ENCODE data around the gene PLPP3.

PLPP3 gene

DNA sequence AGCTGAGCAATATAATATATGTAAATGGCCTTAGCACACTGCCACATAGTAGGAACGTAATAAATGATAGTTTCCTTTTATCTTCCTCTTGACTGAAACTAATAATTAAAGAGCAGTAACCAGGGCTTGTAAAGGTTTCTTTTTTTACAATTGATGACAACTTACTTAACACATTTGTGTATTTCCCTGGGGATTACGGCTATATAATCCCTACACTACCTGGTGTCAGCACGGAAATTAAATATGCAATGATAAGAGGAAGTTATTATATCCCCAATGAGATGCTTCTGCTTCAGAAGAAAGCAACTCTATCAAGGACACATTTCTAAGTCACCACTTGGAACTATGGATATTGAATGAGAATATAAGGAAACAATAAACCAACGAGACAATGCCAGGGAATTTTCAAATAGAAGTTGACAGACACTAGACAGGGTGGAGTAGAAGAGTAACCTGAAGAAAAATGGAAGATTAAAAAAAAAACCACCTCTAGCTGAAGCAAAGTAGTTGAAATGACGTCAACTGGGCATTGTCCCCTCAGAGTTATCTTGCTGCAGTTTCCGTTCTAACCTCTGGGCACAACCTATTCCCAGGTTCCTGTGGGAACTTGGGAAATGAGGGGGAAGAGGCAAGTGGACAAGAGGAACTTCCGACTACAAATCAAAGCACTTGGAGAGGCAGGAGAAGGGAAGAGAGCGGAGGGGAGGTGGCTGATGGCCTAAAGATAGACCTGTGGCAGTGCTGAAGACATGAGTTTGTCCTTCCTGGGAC lies 66.5 kb downstream of the PLPP3 start:
- CTCF ChIA-PET = interaction anchor here (0.6 kb wide), 1 partner anchor 289 kb away, joined by 3 read pairs; no protein-coding TSS in a partner anchor
- TF ChIP-seq FOXM1 (IDR thresholded peaks at IDR 0.05; ENCODE audit: borderline replicate concordance) = no peak
- no peak for TF ChIP-seq FOXK2 (IDR thresholded peaks at IDR 0.05)
- TF ChIP-seq LEF1 (IDR thresholded peaks at IDR 0.05; ENCODE audit: borderline replicate concordance) = no peak
- TF ChIP-seq, protein P1, sequence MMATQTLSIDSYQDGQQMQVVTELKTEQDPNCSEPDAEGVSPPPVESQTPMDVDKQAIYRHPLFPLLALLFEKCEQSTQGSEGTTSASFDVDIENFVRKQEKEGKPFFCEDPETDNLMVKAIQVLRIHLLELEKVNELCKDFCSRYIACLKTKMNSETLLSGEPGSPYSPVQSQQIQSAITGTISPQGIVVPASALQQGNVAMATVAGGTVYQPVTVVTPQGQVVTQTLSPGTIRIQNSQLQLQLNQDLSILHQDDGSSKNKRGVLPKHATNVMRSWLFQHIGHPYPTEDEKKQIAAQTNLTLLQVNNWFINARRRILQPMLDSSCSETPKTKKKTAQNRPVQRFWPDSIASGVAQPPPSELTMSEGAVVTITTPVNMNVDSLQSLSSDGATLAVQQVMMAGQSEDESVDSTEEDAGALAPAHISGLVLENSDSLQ (IDR thresholded peaks at IDR 0.05) = no peak
- TF ChIP-seq ARNT (IDR thresholded peaks at IDR 0.05) = no peak
- TF ChIP-seq L3MBTL2 (conservative IDR thresholded peaks at IDR 0.05) = no peak
- no peak for TF ChIP-seq TARDBP (IDR thresholded peaks at IDR 0.05)
- TF ChIP-seq BHLHE40 (IDR thresholded peaks at IDR 0.05; ENCODE audit: borderline replicate concordance) = no peak
- no peak for TF ChIP-seq FOXA1 (IDR thresholded peaks at IDR 0.05)
- no peak for TF ChIP-seq HDGF (IDR thresholded peaks at IDR 0.05; ENCODE audit: borderline replicate concordance)
- TF ChIP-seq ZNF384 (IDR thresholded peaks at IDR 0.05) = no peak
- TF ChIP-seq ELF4 (IDR thresholded peaks at IDR 0.05) = no peak
- TF ChIP-seq CTBP1 (IDR thresholded peaks at IDR 0.05; ENCODE audit: borderline replicate concordance) = no peak
- no peak for TF ChIP-seq SP1 (IDR thresholded peaks at IDR 0.05)
- no peak for TF ChIP-seq NFRKB (IDR thresholded peaks at IDR 0.05)
- TF ChIP-seq SUZ12 (IDR thresholded peaks at IDR 0.05) = no peak
- peak; percentile 43 for DNase-seq (ENCODE audit: extremely low spot score)
- POLR2A ChIA-PET = no interaction called here

DNA sequence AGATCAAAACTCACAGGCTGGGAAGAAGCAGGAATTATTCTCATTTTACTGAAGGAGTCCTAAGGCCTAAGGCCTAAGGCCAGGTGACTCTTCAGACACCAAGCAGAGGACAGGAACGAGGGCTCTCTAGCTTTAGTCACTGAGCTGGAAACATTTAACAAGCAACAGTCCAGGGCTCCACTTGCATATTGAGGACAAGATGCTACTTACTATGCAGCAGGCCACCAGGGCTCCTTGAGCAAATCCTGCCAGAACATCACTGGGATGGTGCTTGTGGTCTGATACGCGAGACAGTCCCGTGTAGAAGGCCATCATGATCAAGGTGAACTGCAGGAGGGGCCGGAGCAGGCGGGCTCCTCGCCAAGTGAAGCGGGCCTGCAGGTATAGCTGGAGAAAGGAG lies 67.6 kb downstream of the PLPP3 start:
- CTCF ChIA-PET = no interaction called here
- no peak for DNase-seq (ENCODE audit: extremely low spot score)
- TF ChIP-seq SP1 (IDR thresholded peaks at IDR 0.05) (no peak), L3MBTL2 (conservative IDR thresholded peaks at IDR 0.05) (no peak), BHLHE40 (IDR thresholded peaks at IDR 0.05; ENCODE audit: borderline replicate concordance) (no peak), FOXM1 (IDR thresholded peaks at IDR 0.05; ENCODE audit: borderline replicate concordance) (no peak), ARNT (IDR thresholded peaks at IDR 0.05) (no peak), ELF4 (IDR thresholded peaks at IDR 0.05) (no peak), ZNF384 (IDR thresholded peaks at IDR 0.05) (no peak), NFRKB (IDR thresholded peaks at IDR 0.05) (no peak), FOXK2 (IDR thresholded peaks at IDR 0.05) (no peak), FOXA1 (IDR thresholded peaks at IDR 0.05) (no peak), CTBP1 (IDR thresholded peaks at IDR 0.05; ENCODE audit: borderline replicate concordance) (no peak)
- TF ChIP-seq, protein P1 (IDR thresholded peaks at IDR 0.05) = no peak
- POLR2A ChIA-PET = no interaction called here

DNA sequence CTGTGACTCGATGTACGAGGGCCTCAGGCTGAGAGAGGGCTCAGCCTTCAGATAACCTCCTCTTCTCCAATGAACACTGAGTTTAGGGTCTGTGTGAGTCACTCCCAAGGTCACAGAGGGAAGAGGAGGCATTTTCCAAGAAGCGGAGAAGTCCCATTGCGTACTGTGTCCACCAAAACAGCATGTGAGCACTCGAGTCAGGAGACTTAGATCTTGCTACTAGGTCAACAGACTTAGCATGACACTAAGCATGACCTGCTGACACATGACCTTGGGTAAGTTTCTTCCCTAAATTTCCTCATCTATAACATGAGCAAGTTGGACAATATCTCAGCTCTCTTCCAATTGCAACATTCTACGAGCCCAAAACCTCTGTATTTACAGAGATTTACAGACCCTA lies 68.0 kb downstream of the PLPP3 start:
- ChIA-PET POLR2A (no interaction called here), CTCF (no interaction called here)
- TF ChIP-seq BHLHE40 (IDR thresholded peaks at IDR 0.05; ENCODE audit: borderline replicate concordance) = no peak
- no peak for TF ChIP-seq SUZ12 (IDR thresholded peaks at IDR 0.05)
- DNase-seq (ENCODE audit: extremely low spot score) = no peak

DNA sequence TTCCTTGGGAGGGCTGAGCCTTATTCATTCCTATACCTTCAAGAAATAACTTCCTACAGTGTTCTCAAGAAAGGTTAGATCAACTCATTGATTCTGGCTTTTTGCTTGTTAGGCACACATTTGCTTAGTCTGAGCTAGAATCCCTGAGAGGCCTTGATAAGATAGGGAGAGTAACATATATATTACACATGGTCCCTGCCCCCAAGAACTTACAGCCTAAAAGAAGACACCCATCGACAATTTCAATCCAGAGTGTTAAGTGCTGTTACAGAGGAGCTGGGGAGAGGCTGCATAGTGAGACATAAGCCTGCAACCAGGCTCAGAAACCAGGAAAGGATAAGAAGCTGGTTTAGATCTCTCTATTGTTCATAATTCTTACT lies 68.7 kb downstream of the PLPP3 start:
- CTCF ChIA-PET = no interaction called here

DNA sequence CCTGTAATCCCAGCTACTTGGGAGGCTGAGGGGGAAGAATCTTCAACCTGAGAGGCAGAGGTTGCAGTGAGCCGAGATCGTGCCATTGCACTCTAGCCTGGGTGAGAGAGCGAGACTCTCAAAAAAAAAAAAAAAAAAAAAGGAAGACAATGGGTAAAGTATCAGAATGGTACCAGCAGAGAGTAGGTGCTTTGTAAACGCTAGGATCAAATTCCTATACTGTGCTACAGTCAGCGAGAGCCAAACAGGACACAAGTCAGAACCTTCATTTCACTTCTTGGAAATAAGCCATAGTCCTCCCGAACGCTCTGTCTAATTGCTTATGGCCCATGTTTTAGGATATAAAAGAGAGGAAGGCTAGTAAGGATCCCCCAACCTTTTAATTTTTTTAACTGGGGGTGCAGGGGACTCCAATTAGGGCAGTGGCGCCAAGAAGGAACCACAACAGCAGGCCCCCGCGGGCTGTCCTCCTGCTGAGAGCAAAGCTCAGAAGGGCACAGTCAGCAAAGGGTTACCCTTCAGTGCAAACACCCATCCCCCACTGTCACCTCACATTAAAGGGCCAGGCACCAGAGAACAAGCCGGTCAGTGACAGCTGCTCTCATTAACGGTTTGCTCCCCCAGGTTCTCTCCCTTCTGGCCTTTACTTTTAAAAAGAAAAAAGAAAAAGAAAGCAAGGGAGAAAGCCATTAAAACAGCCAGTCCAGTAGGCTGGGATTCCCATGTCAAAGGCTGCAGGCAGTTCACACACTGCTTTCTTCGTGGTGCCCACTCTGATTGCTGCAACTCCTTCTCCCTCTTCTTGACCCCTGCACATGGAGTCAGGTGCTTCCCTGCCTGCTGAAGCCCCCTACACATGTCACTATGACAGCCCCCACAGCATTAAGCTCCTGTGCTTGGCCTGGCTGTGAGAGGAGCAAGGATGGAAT lies 69.4 kb downstream of the PLPP3 start:
- ChIA-PET POLR2A (no interaction called here), CTCF (no interaction called here)
- no peak for DNase-seq (ENCODE audit: extremely low spot score)
- no peak for TF ChIP-seq SP1 (IDR thresholded peaks at IDR 0.05)
- TF ChIP-seq L3MBTL2 (conservative IDR thresholded peaks at IDR 0.05) = no peak
- TF ChIP-seq ZNF384 (IDR thresholded peaks at IDR 0.05) = peak; percentile 26; the same call in 1 of the 2 replicates
- no peak for TF ChIP-seq FOXA1 (IDR thresholded peaks at IDR 0.05)
- TF ChIP-seq FOXK2 (IDR thresholded peaks at IDR 0.05) = no peak
- TF ChIP-seq ARNT (IDR thresholded peaks at IDR 0.05) = no peak
- TF ChIP-seq BHLHE40 (IDR thresholded peaks at IDR 0.05; ENCODE audit: borderline replicate concordance) = no peak
- no peak for TF ChIP-seq LEF1 (IDR thresholded peaks at IDR 0.05; ENCODE audit: borderline replicate concordance)

More for the DNA sequence above, 68.7 kb downstream of the PLPP3 start:
- POLR2A ChIA-PET = no interaction called here
- TF ChIP-seq BHLHE40 (IDR thresholded peaks at IDR 0.05; ENCODE audit: borderline replicate concordance) (no peak), FOXA1 (IDR thresholded peaks at IDR 0.05) (no peak), ARNT (IDR thresholded peaks at IDR 0.05) (no peak), NFRKB (IDR thresholded peaks at IDR 0.05) (no peak), ELF4 (IDR thresholded peaks at IDR 0.05) (no peak), L3MBTL2 (conservative IDR thresholded peaks at IDR 0.05) (no peak), FOXM1 (IDR thresholded peaks at IDR 0.05; ENCODE audit: borderline replicate concordance) (no peak), SUZ12 (IDR thresholded peaks at IDR 0.05) (no peak), FOXK2 (IDR thresholded peaks at IDR 0.05) (no peak), SP1 (IDR thresholded peaks at IDR 0.05) (no peak), CTBP1 (IDR thresholded peaks at IDR 0.05; ENCODE audit: borderline replicate concordance) (no peak), TARDBP (IDR thresholded peaks at IDR 0.05) (no peak), ZNF384 (IDR thresholded peaks at IDR 0.05) (no peak), LEF1 (IDR thresholded peaks at IDR 0.05; ENCODE audit: borderline replicate concordance) (no peak), HDGF (IDR thresholded peaks at IDR 0.05; ENCODE audit: borderline replicate concordance) (no peak)
- TF ChIP-seq, protein P1 (IDR thresholded peaks at IDR 0.05) = no peak
- DNase-seq (ENCODE audit: extremely low spot score) = no peak

All from HEK293T (cell line).